Vagina (tissue), 2 donors: ENCODE measurements around the gene HSPB6.

Source experiments
- POLR2A ChIP-seq, 2 donors: fragments of 450-650 bp; IDR thresholded peaks; one replicate each; pipeline ENCODE4 v1.6.1; 2017; ENCODE audit warnings: antibody characterized with exemption in 2 of 2, mild to moderate bottlenecking in 2 of 2, moderate library complexity in 2 of 2
- POLR2AphosphoS5 ChIP-seq, 2 donors: sonication (generic); formaldehyde crosslinking; IDR thresholded peaks; one replicate each; pipeline ENCODE4 v1.9.0; 2017; ENCODE audit warnings: antibody characterized with exemption in 2 of 2, mild to moderate bottlenecking in 2 of 2, low read depth in 1 of 2; ENCODE audit not compliant: insufficient read depth in 1 of 2
- TF ChIP-seq, protein P1 (sequence below), 3 experiments: fragments of 450-650 bp in 2 of 3; fragments of 200-600 bp in 1 of 3; sonication (generic) in 1 of 3; IDR thresholded peaks; one replicate each; pipeline ENCODE4 v1.5.1; 2017 to 2019; ENCODE audit warnings: antibody characterized with exemption in 3 of 3, mild to moderate bottlenecking in 2 of 3, moderate library complexity in 2 of 3

DNA sequence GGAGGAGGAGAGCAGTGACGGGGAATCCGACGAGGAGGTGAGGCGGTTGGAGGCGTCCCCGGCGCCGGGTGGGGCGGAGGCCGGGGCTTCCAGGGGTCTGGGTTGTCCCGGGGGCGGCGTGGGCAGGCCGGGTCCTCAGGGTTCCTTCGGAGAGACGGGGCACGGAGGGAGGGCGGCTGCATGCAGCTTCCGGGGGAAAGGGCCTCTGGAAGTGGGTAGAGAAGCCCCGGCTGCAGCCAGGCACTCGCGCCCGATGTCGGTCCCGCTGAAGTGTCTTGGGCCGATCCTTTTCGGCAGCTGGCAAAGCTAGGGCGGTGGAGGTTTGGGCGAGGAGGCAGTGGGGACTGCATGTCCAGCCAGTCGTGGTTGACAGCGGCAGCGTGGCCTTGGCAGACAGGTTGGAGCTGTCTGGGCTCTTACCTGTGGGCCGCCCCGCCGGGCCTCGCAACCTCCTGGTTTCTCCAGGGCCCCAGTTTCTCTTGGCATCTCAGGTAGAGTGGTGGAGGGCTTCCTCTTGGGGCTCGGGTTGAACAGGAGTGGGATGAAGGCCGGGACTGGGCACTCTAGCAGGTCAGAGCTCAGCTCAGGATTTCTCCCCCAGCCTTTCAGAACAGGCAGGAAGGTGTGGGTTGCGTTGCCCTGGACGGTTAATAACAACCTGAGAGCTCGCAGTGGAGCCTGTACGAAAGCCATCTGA lies 38.3 kb downstream of the HSPB6 start:
- TF ChIP-seq POLR2A (IDR thresholded peaks at IDR 0.05) (no peak), POLR2AphosphoS5 (IDR thresholded peaks at IDR 0.05; ENCODE audit: insufficient read depth in 1 of 2, low read depth in 1 of 2) (peak in 1 of 2 donors; percentile 29)
- TF ChIP-seq, protein P1, sequence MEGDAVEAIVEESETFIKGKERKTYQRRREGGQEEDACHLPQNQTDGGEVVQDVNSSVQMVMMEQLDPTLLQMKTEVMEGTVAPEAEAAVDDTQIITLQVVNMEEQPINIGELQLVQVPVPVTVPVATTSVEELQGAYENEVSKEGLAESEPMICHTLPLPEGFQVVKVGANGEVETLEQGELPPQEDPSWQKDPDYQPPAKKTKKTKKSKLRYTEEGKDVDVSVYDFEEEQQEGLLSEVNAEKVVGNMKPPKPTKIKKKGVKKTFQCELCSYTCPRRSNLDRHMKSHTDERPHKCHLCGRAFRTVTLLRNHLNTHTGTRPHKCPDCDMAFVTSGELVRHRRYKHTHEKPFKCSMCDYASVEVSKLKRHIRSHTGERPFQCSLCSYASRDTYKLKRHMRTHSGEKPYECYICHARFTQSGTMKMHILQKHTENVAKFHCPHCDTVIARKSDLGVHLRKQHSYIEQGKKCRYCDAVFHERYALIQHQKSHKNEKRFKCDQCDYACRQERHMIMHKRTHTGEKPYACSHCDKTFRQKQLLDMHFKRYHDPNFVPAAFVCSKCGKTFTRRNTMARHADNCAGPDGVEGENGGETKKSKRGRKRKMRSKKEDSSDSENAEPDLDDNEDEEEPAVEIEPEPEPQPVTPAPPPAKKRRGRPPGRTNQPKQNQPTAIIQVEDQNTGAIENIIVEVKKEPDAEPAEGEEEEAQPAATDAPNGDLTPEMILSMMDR (IDR thresholded peaks at IDR 0.05) = no peak
